Upper lobe of left lung (tissue), 4 donors: ENCODE data around the gene S100A1.

Experiments used
- CTCF ChIP-seq, 6 experiments: fragments of 450-650 bp in 4 of 6; fragments of 200-600 bp in 2 of 6; sonication (generic) in 2 of 6; IDR thresholded peaks; one replicate each; pipeline ENCODE4 v1.5.1; 2016 to 2019; ENCODE audit warnings: antibody characterized with exemption in 6 of 6
- EP300 ChIP-seq, 4 donors: sonication (generic); formaldehyde crosslinking; IDR thresholded peaks; one replicate each; pipeline ENCODE4 v1.5.1; 2017; ENCODE audit warnings: antibody characterized with exemption in 4 of 4, control low read depth in 2 of 4
- POLR2A ChIP-seq, 4 donors: fragments of 450-650 bp; IDR thresholded peaks; one replicate each; pipeline ENCODE4 v1.5.1; 2016 to 2017; ENCODE audit warnings: antibody characterized with exemption in 4 of 4, mild to moderate bottlenecking in 2 of 4
- POLR2AphosphoS5 ChIP-seq, 2 donors: sonication (generic); formaldehyde crosslinking; IDR thresholded peaks; one replicate each; pipeline ENCODE4 v1.5.1; 2017; ENCODE audit warnings: antibody characterized with exemption in 2 of 2

GRCh38 chr1:153680120-153680403, 51.8 kb downstream of the S100A1 start:
- TF ChIP-seq CTCF (IDR thresholded peaks at IDR 0.05) (no peak), POLR2A (IDR thresholded peaks at IDR 0.05) (no peak), EP300 (IDR thresholded peaks at IDR 0.05) (no peak), POLR2AphosphoS5 (IDR thresholded peaks at IDR 0.05) (no peak)
